Heart left ventricle (tissue), 16 donors: ENCODE results near the gene NBR1. TPM values are rescaled to one million over a fixed set of nuclear protein-coding genes. Genes with fewer than 3 reads are reported as not detected.
A peak's percentile ranks its signal among the peaks of the same experiment; 100 is the strongest.
"Not testable (repeated sequence)": the region's sequence is repeated elsewhere in the genome, so short reads cannot be mapped to it uniquely, and the experiment has no call there.

Experiments
- ATAC-seq, 4 donors: fragments of 200-7000 bp; cut with Tn5 transposase; one replicate each; pipeline ENCODE4 v1.9.1; 2020 to 2022; ENCODE audit warnings: moderate library complexity in 4 of 4, mild to moderate bottlenecking in 3 of 4, moderate number of reproducible peaks in 1 of 4
- DNase-seq, 5 donors: peaks; one replicate each; pipeline ENCODE4 v3.0.0-alpha.2; 2020
- H3K27ac ChIP-seq, 12 donors: fragments of 200-600 bp; sonication (generic) in 4 of 12; one replicate each; pipeline versions ENCODE4 v1.5.0 to v1.8.0; 2016 to 2022; ENCODE audit warnings: mild to moderate bottlenecking in 2 of 12
- H3K27me3 ChIP-seq, 9 donors: fragments of 200-600 bp; sonication (generic) in 2 of 9; one replicate each; pipeline versions ENCODE4 v1.5.1 to v1.8.0; 2016 to 2022; ENCODE audit warnings: mild to moderate bottlenecking in 3 of 9
- H3K36me3 ChIP-seq, 9 donors: fragments of 200-600 bp; sonication (generic) in 2 of 9; one replicate each; pipeline versions ENCODE4 v1.5.0 to v1.8.0; 2018 to 2022; ENCODE audit warnings: mild to moderate bottlenecking in 2 of 9
- H3K4me1 ChIP-seq, 12 donors: fragments of 200-600 bp; sonication (generic) in 4 of 12; one replicate each; pipeline versions ENCODE4 v1.5.0 to v1.8.0; 2016 to 2022; ENCODE audit warnings: mild to moderate bottlenecking in 3 of 12
- H3K4me3 ChIP-seq, 12 donors: fragments of 200-600 bp; sonication (generic) in 4 of 12; one replicate each; pipeline versions ENCODE4 v1.5.0 to v1.8.0; 2017 to 2022; ENCODE audit warnings: mild to moderate bottlenecking in 9 of 12, moderate library complexity in 4 of 12
- H3K9me3 ChIP-seq, 12 donors: fragments of 200-600 bp; sonication (generic) in 4 of 12; one replicate each; pipeline versions ENCODE4 v1.5.0 to v1.8.0; 2016 to 2022; ENCODE audit warnings: mild to moderate bottlenecking in 1 of 12
- CTCF ChIP-seq, 12 donors: fragments of 200-600 bp; sonication (generic) in 4 of 12; IDR thresholded peaks; one replicate each; pipeline versions ENCODE4 v1.5.0 to v1.8.0; 2018 to 2022; ENCODE audit warnings: antibody characterized with exemption in 12 of 12, mild to moderate bottlenecking in 5 of 12
- POLR2A ChIP-seq, 2 donors: fragments of 450-650 bp; IDR thresholded peaks; one replicate each; pipeline ENCODE4 v1.6.1; 2017; ENCODE audit warnings: antibody characterized with exemption in 2 of 2, mild to moderate bottlenecking in 2 of 2, moderate library complexity in 2 of 2
- WGBS, 4 donors: extraction: QIAGEN DNeasy Blood & Tissue Kit in 2 of 4; methylation state at CpG; one replicate each; pipeline versions ENCODE4 v1.1.5 to v1.1.7; 2013 to 2018; 5-methylcytosine and 5-hydroxymethylcytosine counted together
- intact Hi-C, 10 donors: fragments of 100-400 bp; cut with DNase I; formaldehyde crosslinking; loops; one replicate each; pipeline versions ENCODE4 v1.11.1 to v1.14.2; 2022
- polyA plus RNA-seq, 2 donors: library from polyadenylated mRNA; stranded (reverse); fragments of 200-250 nt; gene quantifications; one replicate each; pipeline ENCODE4 v1.2.3, GENCODE V29; 2013
- total RNA-seq, 9 donors: library from RNA; depleted of rRNA in 2 of 9; stranded (reverse); fragments of >200 nt in 2 of 9; fragmentation: NEBNext Ultra II Directional in 3 of 9; extraction: Animal tissue kit (Norgen Biotek cat#: 25700) in 3 of 9; gene quantifications; one replicate each; pipeline versions ENCODE4 v1.1.0 to v1.2.4, GENCODE V29; 2016 to 2023
- donor health status: ischemic (EF 13 %, LVEDD 7.1; RV severe dilation, severe dysfunction).
- donor health status: healthy with polysubstance abuse.
- donor health status: DM: no; HTN: yes; CAD: no.
- donor health status: DM: no; HTN: no; CAD: no.
- donor health status: ischemic (EF 25% LVEDD 6.9; RV normal size, moderate dysfunction).
- donor health status: ischemic (EF 25% LVEDD 5.7; RV mildly dilated, moderate dysfunction).
- donor health status: healthy.
- donor health status: DM: yes; HTN: yes; CAD: no.
- donor health status: ischemic (EF 35%, LVEDD 5.7; RV mildly dilated, moderate dysfunction).
- donor health status: nonischemic (EF 11% LVEDD 7.7; RV severe dilation, severe dysfunction).
- donor health status: DM: yes; HTN: yes; CAD: no.
- donor health status: PGD.
- donor health status: ischemic (EF 29% LVEDD 5.4; RV normal size, mild dysfunction).
- donor health status: nonischemic (EF 23%, LVEDD 6.1; RV moderate dilation, normal function).

The NBR1 gene
- total and polyA plus RNA-seq, 11 donors, result 31.6 to 146 (median 97.4) TPM

DNA sequence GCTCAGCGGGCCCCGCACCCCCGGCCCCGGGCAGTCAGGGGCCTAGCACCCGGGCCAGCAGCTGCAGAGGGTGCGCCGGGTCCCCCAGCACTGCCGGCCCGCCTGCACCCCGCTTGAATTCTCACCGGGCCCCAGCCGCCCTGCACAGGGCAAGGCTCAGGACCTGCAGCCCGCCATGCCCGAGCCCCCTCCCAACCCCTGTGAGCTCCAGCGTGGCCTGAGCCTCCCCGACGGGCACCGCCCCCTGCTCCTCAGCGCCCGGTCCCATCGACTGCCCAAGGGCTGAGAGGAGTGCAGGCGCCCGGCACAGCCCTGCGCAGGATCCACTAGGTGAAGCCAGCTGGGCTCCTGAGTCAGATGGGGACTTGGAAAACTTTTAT lies 44.1 kb upstream of the NBR1 start:
- WGBS, 4 donors, result 60 to 99% (median 98%) methylated on average over 1 to 24 of the region's 24 CpGs
- Histone ChIP-seq H3K36me3 (peaks cover 0 to 9% (median 0%) of the 10 kb centered on the region in 9 donors), H3K9me3 (no peaks in the 10 kb centered on the region), H3K27me3 (no peaks in the 10 kb centered on the region), H3K4me3 (no peak overlapping the region), H3K4me1 (peaks cover 0 to 32% (median 10%) of the 10 kb centered on the region in 12 donors), H3K27ac (no peak overlapping the region)
- TF ChIP-seq CTCF (IDR thresholded peaks at IDR 0.05), result no peak
- TF ChIP-seq POLR2A (IDR thresholded peaks at IDR 0.05), result no peak
- ATAC-seq (no peak), DNase-seq (no peak)
- intact Hi-C loops, result loop anchor here in 8 of 10 donors (5.0 to 10.0 kb wide), 5 partner anchors 40 to 105 kb away; partner anchors contain the start of genes VAT1 (in 5 of the 8), NBR1 (in 3 of the 8) and RND2 (in 2 of the 8)

- not testable (repeated sequence) for H3K27me3 ChIP-seq, H3K4me3 ChIP-seq, ATAC-seq, H3K27ac ChIP-seq, H3K9me3 ChIP-seq, DNase-seq
- H3K4me1 ChIP-seq, result peaks cover 0 to 32% (median 10%) of the 10 kb centered on the region in 12 donors
- WGBS, 4 donors, result 90 to 92% (median 91%) methylated on average over 6 of the region's 6 CpGs
- H3K36me3 ChIP-seq, result peaks cover 0 to 11% (median 1%) of the 10 kb centered on the region in 9 donors
- intact Hi-C loops, result loop anchor here in 8 of 10 donors (5.0 to 10.0 kb wide), 5 partner anchors 40 to 105 kb away; partner anchors contain the start of genes VAT1 (in 5 of the 8), NBR1 (in 3 of the 8) and RND2 (in 2 of the 8)
Observed at GRCh38 chr17:43127333-43127876, 43.6 kb upstream of the NBR1 start.

DNA sequence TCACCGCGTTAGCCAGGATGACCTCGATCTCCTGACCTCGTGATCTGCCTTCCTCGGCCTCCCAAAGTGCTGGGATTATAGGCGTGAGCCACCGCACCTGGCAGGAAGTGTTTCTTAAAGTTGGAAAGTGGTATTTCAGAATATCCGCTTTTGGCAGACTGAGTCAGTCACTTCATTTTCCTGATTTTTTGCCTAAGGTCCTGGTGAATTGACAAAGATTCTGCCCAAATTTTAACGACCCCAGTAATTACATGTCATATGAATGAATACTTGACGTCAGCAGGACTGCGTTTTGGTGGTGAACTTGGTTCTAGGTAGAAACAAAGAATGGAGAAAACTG lies 41.4 kb upstream of the NBR1 start:
- no peaks in the 10 kb centered on the region for H3K27me3 ChIP-seq
- TF ChIP-seq CTCF (IDR thresholded peaks at IDR 0.05) (no peak), POLR2A (IDR thresholded peaks at IDR 0.05) (no peak)
- 50 to 65% (median 60%) methylated on average over 11 of the region's 11 CpGs for WGBS, 4 donors
- no peaks in the 10 kb centered on the region for H3K9me3 ChIP-seq
- H3K27ac ChIP-seq, result peak overlapping the region in 10 of 12 donors; percentile 3 to 67 (median 44)
- DNase-seq (no peak), ATAC-seq (no peak)
- H3K4me1 ChIP-seq, result peaks cover 0 to 25% (median 7%) of the 10 kb centered on the region in 12 donors
- H3K4me3 ChIP-seq, result peak overlapping the region in 6 of 12 donors; percentile 9 to 30 (median 12)
- intact Hi-C loops, result loop anchor here in 8 of 10 donors (5.0 to 10.0 kb wide), 5 partner anchors 38 to 107 kb away; partner anchors contain the start of genes VAT1 (in 5 of the 8), NBR1 (in 3 of the 8) and RND2 (in 2 of the 8)
- H3K36me3 ChIP-seq, result peaks cover 0 to 28% (median 15%) of the 10 kb centered on the region in 9 donors

DNA sequence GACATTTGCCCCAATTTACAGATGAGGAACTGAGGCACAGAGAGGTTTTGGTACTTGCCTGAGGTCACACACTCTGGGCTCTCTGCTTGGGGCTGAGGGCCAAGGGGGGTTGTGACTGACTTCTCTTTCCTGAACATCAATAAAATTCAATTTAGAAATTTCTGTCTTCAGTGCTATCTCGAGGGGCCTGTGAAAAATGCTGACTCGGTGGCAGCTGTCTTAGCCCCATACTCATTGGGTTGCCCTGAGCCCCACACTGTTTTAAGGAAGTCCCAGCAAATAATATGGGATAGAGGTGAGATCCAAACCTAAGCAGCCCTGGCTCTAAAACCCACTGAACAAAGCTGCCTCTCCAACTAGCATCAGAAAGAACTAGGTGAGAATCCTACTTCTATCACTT lies 38.9 kb upstream of the NBR1 start:
- no peak for DNase-seq
- no peak overlapping the region for H3K4me3 ChIP-seq
- no peak for TF ChIP-seq CTCF (IDR thresholded peaks at IDR 0.05)
- TF ChIP-seq POLR2A (IDR thresholded peaks at IDR 0.05), result no peak
- H3K27me3 ChIP-seq, result no peaks in the 10 kb centered on the region
- intact Hi-C loops, result no loop called here
- WGBS, 4 donors, result 67 to 91% (median 85%) methylated on average over 2 of the region's 2 CpGs
- no peak for ATAC-seq
- no peaks in the 10 kb centered on the region for H3K9me3 ChIP-seq
- no peak overlapping the region for H3K27ac ChIP-seq
- H3K36me3 ChIP-seq, result peaks cover 0 to 39% (median 18%) of the 10 kb centered on the region in 9 donors
- H3K4me1 ChIP-seq, result peaks cover 0 to 14% (median 0%) of the 10 kb centered on the region in 12 donors

- H3K27ac ChIP-seq, intact Hi-C loops, H3K27me3 ChIP-seq, H3K9me3 ChIP-seq, H3K4me3 ChIP-seq, ATAC-seq, DNase-seq: not testable (repeated sequence)
- Histone ChIP-seq H3K4me1 (peaks cover 0 to 10% (median 0%) of the 10 kb centered on the region in 12 donors), H3K36me3 (peaks cover 0 to 33% (median 18%) of the 10 kb centered on the region in 9 donors)
- 93 to 97% (median 95%) methylated on average over 5 of the region's 5 CpGs for WGBS, 4 donors
Observed at GRCh38 chr17:43133439-43133838, 37.6 kb upstream of the NBR1 start.
